ENCODE measurements around the gene ATP2C1. TPM values are rescaled to one million over a fixed set of nuclear protein-coding genes. Genes with fewer than 3 reads are reported as not detected.

The ATP2C1 gene
- total RNA-seq, 1 donor from 2014 or later: 161 TPM

DNA sequence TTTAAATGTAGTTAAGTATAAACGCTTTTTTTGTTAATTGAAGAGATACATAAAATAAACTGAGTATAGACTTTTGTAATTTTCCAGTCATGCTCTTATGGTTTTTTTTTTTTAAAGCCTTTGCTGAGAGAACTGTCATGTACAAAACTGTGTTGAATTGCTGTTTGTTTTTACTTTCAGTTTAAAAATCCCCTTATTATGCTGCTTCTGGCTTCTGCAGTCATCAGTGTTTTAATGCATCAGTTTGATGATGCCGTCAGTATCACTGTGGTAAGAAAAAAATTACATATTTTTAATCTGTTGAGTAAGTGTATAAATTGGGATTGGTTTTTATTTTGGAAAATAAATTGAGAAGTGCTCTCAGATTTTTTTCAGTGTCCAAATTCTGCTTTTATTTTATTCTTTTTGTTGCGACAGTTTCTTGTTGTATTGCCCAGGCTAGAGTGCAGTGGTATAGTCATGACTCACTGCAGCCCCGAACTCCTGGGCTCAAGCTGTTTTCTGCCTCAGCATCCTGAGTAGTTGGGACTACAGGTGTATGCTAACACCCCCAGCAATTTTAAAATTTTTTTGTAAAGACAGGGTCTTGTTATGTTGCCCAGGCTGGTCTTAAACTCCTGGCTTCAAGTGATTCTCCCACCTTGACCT, 40.7 kb downstream of the ATP2C1 start:
- H3K4me1 Mint-ChIP-seq: peaks cover 4% of the 10 kb centered on the region
- Histone ChIP-seq H3F3A (ENCODE audit: low read depth) (no peaks in the 10 kb centered on the region), H3K27me3 (no peaks in the 10 kb centered on the region), H3K27ac (no peak overlapping the region), H3K36me3 (no peaks in the 10 kb centered on the region), H2AFZ (replicated peaks) (no peak overlapping the region), H3K9me3 (ENCODE audit: low read depth) (no peaks in the 10 kb centered on the region), H4K20me1 (ENCODE audit: low read depth) (peaks cover 4% of the 10 kb centered on the region), H3K79me2 (ENCODE audit: low read depth) (peaks cover 12% of the 10 kb centered on the region), H3K4me1 (peaks cover 5% of the 10 kb centered on the region), H3K4me2 (no peak overlapping the region), H3K9ac (no peak overlapping the region), H3K4me3 (no peak overlapping the region)
- no peak for DNase-seq (ENCODE audit: low spot score)
- H3K27me3 Mint-ChIP-seq (ENCODE audit: insufficient read depth, low read depth): no peaks in the 10 kb centered on the region
- H3K27ac Mint-ChIP-seq: no peak overlapping the region
- H3K36me3 Mint-ChIP-seq: peaks cover 13% of the 10 kb centered on the region
- TF ChIP-seq EZH2phosphoT487 (IDR thresholded peaks at IDR 0.05) (no peak), EZH2 (IDR thresholded peaks at IDR 0.05) (no peak)
- TF ChIP-seq, protein P1, sequence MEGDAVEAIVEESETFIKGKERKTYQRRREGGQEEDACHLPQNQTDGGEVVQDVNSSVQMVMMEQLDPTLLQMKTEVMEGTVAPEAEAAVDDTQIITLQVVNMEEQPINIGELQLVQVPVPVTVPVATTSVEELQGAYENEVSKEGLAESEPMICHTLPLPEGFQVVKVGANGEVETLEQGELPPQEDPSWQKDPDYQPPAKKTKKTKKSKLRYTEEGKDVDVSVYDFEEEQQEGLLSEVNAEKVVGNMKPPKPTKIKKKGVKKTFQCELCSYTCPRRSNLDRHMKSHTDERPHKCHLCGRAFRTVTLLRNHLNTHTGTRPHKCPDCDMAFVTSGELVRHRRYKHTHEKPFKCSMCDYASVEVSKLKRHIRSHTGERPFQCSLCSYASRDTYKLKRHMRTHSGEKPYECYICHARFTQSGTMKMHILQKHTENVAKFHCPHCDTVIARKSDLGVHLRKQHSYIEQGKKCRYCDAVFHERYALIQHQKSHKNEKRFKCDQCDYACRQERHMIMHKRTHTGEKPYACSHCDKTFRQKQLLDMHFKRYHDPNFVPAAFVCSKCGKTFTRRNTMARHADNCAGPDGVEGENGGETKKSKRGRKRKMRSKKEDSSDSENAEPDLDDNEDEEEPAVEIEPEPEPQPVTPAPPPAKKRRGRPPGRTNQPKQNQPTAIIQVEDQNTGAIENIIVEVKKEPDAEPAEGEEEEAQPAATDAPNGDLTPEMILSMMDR (IDR thresholded peaks at IDR 0.05): no peak
- H3K9me3 Mint-ChIP-seq: no peaks in the 10 kb centered on the region
- H3K4me3 Mint-ChIP-seq: no peak overlapping the region

DNA sequence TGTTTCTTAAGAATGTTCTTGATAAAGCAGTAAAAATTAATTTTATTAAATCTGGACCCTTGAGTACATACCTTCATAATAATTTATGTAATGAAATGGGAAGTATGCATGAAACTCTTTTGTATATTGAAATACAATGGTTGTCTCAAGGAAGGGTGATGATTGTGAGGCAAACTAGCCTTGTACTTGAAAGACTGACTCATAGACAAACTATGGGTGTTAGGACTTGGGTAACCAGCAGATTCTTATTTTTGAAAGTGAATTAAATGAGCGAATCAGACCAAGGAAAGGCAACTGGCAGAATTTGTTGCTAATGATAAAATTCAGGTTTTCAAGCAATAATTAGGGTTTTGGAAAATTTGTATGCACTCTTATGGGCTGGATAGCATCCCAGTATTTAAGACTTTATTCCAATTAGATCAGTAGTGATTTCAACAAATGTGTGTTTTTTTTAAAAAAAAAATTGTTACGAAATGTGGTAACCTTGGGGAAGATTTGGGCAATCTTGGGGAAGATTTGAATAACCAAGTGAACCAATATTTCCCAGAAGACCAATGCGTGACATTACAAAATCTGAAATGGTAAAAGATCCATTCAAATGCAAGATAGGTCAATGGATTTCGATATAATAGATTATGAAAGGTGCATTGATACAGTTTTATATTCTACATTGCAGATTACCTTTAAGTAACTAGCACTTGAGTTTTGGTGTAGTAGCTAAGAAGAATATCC, 42.0 kb downstream of the ATP2C1 start:
- Histone ChIP-seq H3F3A (ENCODE audit: low read depth) (no peaks in the 10 kb centered on the region), H3K9ac (no peak overlapping the region), H3K4me1 (no peaks in the 10 kb centered on the region), H3K36me3 (peaks cover 7% of the 10 kb centered on the region), H3K4me2 (no peak overlapping the region), H2AFZ (replicated peaks) (no peak overlapping the region), H3K9me3 (ENCODE audit: low read depth) (no peaks in the 10 kb centered on the region), H3K4me3 (no peak overlapping the region), H4K20me1 (ENCODE audit: low read depth) (no peaks in the 10 kb centered on the region), H3K27ac (no peak overlapping the region), H3K27me3 (no peaks in the 10 kb centered on the region), H3K79me2 (ENCODE audit: low read depth) (peaks cover 3% of the 10 kb centered on the region)
- DNase-seq (ENCODE audit: low spot score): no peak
- no peaks in the 10 kb centered on the region for H3K9me3 Mint-ChIP-seq
- H3K36me3 Mint-ChIP-seq: peaks cover 15% of the 10 kb centered on the region
- no peak overlapping the region for H3K4me3 Mint-ChIP-seq
- no peak overlapping the region for H3K27ac Mint-ChIP-seq
- TF ChIP-seq, protein P1 (IDR thresholded peaks at IDR 0.05): no peak
- TF ChIP-seq EZH2 (IDR thresholded peaks at IDR 0.05) (no peak), EZH2phosphoT487 (IDR thresholded peaks at IDR 0.05) (no peak)
- H3K27me3 Mint-ChIP-seq (ENCODE audit: insufficient read depth, low read depth): no peaks in the 10 kb centered on the region
- no peaks in the 10 kb centered on the region for H3K4me1 Mint-ChIP-seq

DNA sequence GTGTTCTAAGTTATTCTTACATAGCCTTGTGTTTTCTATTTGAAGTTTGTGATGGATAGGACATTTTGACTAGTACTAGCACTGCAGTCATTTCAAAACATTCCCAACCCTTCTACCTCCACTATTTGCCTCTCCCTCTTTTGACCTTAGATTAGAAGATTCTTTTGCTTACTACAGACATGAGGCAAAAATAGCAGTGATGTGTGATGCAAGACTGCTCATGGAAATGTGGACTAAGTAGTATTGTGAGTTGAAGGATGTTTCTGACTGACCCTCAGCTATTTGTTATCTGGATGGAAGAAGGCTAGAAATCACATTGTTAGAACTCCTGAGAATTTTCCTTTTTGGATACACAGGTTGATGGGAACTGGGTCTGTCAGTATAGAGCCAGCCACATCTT, 45.9 kb downstream of the ATP2C1 start:
- DNase-seq (ENCODE audit: low spot score): no peak
- Histone ChIP-seq H3K4me2 (no peak overlapping the region), H4K20me1 (ENCODE audit: low read depth) (no peaks in the 10 kb centered on the region), H3K4me3 (no peak overlapping the region), H2AFZ (replicated peaks) (no peak overlapping the region), H3K79me2 (ENCODE audit: low read depth) (no peaks in the 10 kb centered on the region), H3K27me3 (no peaks in the 10 kb centered on the region), H3K27ac (no peak overlapping the region), H3K36me3 (peaks cover 14% of the 10 kb centered on the region), H3F3A (ENCODE audit: low read depth) (no peaks in the 10 kb centered on the region), H3K4me1 (no peaks in the 10 kb centered on the region), H3K9ac (no peak overlapping the region), H3K9me3 (ENCODE audit: low read depth) (no peaks in the 10 kb centered on the region)
- Mint-ChIP-seq H3K4me3 (no peak overlapping the region), H3K27me3 (ENCODE audit: insufficient read depth, low read depth) (peaks cover 2% of the 10 kb centered on the region), H3K9me3 (no peaks in the 10 kb centered on the region), H3K4me1 (no peaks in the 10 kb centered on the region), H3K27ac (no peak overlapping the region), H3K36me3 (peaks cover 25% of the 10 kb centered on the region)
- no peak for TF ChIP-seq EZH2 (IDR thresholded peaks at IDR 0.05)
- TF ChIP-seq, protein P1 (IDR thresholded peaks at IDR 0.05): no peak
- no peak for TF ChIP-seq EZH2phosphoT487 (IDR thresholded peaks at IDR 0.05)
